ENCODE results near the gene PPP1R3A.
"Not testable (repeated sequence)": the region's sequence is repeated elsewhere in the genome, so short reads cannot be mapped to it uniquely, and the experiment has no call there.

PPP1R3A gene

DNA sequence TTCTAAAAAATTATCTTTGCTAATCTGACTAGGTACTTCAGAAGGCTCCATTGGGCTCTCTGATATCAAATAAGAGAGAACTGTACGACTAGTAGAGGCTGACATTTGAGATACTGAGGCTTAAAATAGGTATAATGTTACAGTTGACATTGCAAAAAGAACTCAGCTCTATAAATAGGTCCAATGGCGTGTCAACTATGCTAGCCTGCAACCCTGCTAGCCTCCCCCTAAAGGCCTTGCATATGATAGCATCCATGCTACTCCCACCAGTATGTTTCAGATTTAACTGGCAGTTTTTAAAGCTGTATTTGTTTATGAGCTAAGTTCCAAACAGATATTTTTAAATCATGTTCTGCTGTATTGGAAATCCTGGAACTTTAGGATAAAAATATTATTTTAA lies at the start of gene PPP1R3A:
Gene PPP1R3A, minus strand, starts transcription at position 64 of the 400 bp plus-strand sequence. Its CDS starts 13 bp downstream, at position 51.
- no peak for DNase-seq

DNA sequence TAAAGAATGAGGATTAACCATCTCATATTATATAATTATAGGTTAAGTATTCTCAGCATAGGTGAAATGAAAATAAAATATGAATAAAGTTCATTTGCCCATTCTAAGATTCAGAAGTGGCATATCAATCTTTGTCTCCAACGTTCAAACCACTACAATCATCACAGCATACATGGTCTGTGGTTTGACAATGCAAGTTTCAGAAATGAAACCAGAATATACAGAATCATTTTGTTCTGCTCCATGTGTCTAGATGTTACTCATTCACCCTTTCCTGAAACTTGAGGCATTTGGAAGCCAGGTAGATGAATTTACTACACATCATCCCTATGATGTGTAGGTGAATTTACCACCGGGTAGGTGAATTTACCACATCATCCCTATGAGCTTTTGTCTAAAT lies 44.5 kb upstream of the PPP1R3A start:
- DNase-seq: no peak

DNA sequence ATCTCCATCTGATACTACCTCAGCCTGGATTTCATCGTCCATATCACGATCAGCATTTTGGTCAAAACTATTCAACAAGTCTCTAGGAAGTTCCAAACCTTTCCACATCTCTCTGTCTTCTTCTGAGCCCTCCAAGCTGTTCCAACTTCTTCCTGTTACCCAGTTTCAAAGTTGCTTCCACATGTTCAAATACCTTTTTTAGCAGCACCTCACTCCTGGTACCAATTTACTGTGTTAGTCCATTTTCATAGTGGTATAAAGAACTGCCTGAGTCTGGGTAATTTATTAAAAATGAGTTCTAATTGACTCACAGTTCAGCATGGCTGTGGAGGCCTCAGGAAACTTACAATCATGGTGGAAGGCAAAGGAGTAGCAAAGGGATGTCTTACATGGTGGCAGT lies 41.1 kb upstream of the PPP1R3A start:
- DNase-seq: no peak

DNA sequence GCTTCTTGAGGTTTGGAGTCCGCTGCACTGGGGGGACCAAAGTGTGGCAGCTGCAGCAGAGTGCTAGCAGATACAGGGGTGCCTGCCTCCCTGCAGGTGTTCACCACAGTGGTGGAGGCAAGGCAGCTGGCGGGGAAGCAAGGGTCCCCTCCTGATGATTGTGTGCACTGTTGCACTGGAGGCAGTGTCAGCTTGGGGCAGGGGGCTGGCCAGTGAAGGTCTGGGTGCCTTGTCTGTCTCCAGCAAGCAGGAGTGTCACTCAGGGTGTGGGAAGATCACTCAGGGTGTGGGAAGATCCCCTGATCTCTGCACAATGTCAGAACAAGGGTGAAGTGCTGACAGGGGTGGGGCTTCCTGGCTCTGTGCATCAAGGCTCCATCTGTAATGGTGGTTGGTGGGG lies 36.3 kb upstream of the PPP1R3A start:
- DNase-seq: no peak

DNA sequence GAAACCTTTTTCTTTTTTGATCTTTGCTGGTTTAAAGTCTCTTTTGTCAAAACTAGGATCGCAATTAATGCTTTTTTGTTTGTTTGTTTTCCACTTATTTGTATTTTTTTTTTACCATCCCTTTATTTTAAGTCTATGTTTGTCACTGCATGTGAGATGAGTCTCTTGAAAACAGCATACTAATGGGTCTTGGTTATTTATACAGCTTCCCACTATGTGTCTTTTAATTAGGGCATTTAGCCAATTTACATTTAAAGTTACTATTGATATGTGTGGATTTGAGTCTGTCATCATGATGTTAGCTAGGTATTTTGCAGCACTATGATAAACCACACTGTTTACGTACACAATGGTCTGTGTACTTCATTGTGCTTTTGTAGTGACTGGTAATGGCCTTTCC lies 34.7 kb upstream of the PPP1R3A start:
- no peak for DNase-seq

DNA sequence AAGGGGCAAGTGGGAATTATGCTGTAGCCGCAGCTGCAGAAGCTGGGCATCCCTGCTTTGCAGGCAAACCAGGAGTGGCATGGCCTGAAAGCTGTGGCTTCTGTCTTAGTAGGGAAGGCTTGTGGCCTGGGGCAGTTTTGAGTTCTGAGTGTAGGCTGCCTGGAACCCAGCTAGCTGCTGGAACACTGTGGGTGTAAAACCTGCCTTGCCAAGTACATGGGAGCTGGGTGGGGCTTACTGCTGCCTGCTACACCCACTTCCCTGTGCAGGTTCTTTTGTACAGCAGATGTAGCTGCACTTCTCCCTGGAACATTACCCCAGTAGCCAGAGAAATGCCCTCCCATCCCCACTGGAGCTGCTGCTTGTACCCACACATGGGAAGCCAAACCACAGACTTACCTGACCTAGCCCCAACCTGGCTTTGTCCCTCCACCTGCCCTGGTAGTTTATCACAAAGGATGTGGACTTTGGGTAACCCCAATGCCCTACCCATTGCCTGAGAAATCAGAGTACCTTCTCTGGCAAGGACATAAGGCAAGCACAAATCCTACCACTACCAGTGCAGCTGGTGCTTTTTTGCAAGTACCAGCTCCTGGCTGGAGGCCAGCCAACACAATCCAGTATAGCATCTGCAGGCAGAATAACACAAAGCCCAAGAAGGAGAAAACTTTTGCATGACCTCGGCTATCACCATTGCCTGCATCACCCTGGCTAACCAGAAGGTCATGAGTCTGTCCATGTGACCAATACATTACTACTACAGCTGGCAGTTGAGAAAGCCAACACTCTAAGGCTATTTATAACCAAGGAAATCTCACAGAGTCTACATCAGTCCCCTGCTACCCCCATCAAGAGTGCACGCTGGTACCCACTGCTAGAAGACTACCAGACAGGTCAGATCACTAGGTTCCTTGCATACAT lies 26.5 kb upstream of the PPP1R3A start:
- no peak for DNase-seq

GRCh38 chr7:113936982-113937381 lies 18.2 kb upstream of the PPP1R3A start:
- DNase-seq: no peak

DNA sequence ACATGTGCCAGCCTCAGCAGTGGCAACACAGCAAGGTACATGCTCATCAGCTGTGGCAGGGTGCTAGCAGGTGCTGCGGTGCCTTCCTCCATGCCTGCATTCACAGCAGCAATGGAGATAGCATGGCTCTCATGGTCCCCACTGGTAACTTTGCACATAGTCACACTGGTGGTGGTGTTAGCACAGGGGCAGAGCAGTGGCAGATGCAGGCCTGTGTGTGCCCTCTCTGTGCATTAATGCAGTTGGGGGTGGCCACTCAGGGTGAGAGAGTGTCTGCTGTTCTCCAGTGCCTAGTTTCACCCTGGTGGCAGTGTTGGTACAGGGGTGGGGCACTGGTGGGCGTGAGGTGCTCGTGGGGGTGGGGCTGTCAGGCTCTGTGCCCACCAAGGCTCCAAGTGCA lies 17.7 kb upstream of the PPP1R3A start:
- no peak for DNase-seq

GRCh38 chr7:113929389-113929788 lies 10.6 kb upstream of the PPP1R3A start:
- DNase-seq: not testable (repeated sequence)

DNA sequence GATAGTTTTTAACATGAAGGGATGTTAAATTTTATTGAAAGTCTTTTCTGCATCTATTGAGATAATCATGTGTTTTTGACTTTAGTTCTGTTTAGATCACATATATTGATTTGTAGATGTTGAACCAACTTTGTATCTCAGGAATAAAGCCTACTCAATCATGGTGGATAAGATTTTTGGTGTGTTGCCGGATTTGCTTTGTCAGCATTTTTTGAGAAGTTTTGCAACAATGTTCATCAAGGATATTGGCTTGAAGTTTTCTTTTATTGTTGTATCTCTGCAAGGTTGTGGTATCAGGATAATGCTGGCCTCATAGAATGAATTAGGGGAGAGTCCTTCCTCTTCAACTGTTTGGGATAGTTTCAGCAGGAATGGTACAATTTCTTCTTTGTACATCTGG lies 9.3 kb upstream of the PPP1R3A start:
- no peak for DNase-seq

DNA sequence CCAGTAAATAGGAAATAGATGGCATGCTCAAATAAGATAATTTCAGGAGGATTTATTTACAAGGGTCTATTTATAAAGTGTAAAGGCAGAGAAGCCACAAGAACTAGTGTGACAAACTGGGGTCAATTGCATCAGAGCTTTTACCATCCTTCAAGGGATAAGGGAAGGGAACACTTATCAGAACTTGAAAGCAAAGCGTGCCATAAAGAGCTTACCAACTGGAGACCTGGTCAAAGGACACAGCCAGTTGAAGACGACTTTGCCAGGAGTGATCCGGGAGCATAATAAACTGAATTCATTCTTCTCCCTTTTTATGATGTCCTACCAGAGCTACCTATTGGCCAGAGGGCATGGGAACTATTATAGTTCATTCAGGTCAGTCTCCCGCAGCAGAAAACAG lies 3.2 kb upstream of the PPP1R3A start:
- DNase-seq: no peak

DNA sequence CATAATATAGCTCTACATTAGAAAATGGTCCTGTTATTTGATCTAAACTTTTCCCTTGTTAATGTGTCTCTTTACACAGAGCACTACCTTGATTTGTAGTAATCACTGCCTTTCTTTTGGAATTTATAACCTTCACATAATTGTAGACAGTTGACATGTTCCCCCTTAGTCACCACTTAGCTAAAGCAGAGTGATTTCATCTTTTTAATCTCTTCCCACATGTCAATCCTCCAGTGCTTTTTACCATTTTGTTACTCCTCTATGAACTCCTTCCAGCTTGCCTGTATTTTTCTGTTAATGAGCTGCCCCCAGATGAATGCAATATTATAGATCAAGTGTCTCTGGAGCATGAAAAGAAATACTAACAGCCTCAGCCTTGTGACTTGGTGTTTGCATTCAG lies 2.6 kb upstream of the PPP1R3A start:
- no peak for DNase-seq

- no peak for DNase-seq
Measured at GRCh38 chr7:113917840-113918239, 969 bp downstream of the PPP1R3A start.

DNA sequence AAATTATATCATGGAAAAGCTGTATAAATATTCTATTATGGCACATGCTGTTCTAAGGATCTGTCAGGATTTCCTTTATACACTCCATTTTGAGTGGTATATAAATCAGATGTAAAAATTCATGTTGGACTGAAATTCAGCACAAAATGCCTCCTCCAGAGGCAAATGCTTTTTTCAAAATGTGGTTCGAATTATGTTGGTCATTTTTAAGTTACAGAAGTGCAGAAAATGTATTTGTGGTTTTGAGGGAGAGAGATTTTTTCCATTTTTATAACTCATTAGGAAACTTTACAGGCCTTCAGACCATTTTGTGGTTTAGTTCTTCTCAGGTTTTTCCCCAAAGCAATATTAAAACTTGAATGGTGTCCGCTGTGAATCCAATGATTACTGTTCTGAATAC lies 2.9 kb downstream of the PPP1R3A start:
- no peak for DNase-seq

- no peak for DNase-seq
Measured at GRCh38 chr7:113912876-113913275, 5.9 kb downstream of the PPP1R3A start.

DNA sequence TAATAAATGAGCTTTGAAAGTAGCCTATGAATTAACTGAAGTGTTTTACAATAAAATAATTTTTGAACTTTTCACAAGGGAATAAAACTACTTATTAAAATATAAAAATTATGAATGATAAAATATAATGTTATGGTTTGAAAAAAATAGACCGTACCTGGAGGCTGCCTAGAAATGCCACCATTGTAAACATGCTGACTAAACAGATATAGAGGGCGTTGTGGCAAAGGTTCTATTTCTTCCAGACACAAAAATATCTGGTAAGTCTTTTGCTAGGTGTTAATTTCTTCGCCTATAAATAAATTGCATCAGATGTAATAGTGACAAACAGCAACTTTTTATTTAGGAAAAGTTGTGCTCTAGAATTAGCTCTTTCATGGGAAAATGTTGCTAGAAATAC lies 11.2 kb downstream of the PPP1R3A start:
- no peak for DNase-seq

DNA sequence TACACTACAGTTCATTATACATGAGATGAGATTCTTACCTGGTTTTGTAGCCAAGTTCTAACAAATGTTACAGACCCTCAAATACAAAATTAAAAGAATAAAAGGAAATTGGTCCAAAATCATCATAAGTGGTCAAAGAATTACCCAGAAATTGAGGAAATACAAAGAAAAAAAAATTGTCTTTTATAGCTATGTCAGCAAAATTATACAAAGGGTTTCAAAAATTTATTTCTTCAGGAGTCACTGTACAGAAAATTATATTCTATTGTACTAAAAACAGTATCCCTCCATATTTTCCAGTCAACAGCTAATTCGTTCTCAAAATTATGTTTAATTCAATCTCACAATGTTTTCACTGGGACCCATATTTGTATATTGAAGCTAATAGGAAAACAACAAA lies 14.3 kb downstream of the PPP1R3A start:
- no peak for DNase-seq

GRCh38 chr7:113892818-113893217 lies 26.0 kb downstream of the PPP1R3A start:
- DNase-seq: no peak

DNA sequence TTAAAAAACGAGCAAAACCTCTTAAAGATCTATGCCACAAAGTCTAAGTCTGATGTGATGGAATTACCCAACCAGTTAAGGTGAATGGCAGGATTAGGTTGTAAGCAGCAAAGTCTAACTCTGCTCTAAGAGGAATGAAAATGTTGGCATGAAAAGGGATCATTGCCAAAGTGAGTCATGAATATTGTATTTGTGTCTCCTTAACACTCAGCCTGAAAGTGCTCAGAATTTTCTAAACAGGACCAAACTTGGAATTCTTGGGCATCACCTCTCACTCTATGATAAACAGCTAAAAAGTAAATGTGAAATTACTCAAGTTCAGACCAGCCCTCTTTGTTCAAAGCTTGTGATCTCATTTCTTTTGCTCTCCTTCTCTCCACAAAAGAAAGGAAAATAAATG lies 27.0 kb downstream of the PPP1R3A start:
- DNase-seq: no peak

DNA sequence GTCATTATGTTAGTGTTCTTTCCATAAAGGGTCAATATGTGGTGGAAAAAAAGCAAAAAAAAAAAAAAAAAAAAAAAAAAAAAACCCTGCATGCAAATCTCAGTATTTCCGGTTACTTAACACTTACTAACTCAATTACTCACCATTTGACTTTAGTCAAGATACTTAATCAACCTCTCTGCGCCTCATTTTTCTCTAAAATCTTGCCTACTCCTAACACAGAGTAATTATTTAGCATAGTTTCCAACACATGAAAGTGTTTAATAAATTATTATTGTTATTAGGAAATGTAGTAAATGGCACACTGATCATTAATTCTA lies 27.8 kb downstream of the PPP1R3A start:
- no peak for DNase-seq

- no peak for DNase-seq
Measured at GRCh38 chr7:113890331-113891030, 28.3 kb downstream of the PPP1R3A start.

DNA sequence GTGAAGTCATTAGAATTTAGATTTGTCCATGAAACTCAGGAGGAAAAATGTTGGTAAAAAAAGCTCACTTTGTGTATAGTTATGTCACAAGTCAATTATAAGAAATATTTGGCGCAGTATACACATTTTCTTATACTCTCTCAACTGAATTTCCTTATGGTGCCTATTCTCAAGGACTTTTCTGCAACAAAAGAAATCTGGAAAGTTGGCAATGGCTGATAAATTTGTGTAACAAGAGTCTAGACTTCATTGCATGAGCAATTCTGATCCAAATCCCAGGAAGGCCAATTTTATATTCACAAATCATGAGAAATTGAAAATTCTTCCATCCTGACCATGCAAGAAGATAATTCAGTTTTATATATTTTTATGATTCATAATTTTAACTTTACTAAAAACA lies 35.7 kb downstream of the PPP1R3A start:
- DNase-seq: no peak

- DNase-seq: no peak
Measured at GRCh38 chr7:113880559-113880958, 38.2 kb downstream of the PPP1R3A start.

GRCh38 chr7:113878394-113878992 lies 40.3 kb downstream of the PPP1R3A start:
- DNase-seq: no peak

All from inflammatory macrophage treated with lipopolysaccharide for 1 hour (primary cell).